Activated effector memory CD4-positive, alpha-beta T cell treated with Interleukin-2 at 50 U/mL for 16 hours (primary cell): ENCODE measurements around the gene LARGE1.

Source experiments
- DNase-seq: peaks from one replicate; pipeline ENCODE4 v3.0.0-alpha.2; 2020

LARGE1 gene

GRCh38 chr22:33913188-33913587 lies 7.1 kb downstream of the LARGE1 start:
- DNase-seq = no peak

- DNase-seq = no peak
Measured at GRCh38 chr22:33909911-33910310, 10.4 kb downstream of the LARGE1 start.

GRCh38 chr22:33909075-33909458 lies 11.2 kb downstream of the LARGE1 start:
- DNase-seq = no peak

- DNase-seq = no peak
Measured at GRCh38 chr22:33908171-33909074, 11.9 kb downstream of the LARGE1 start.

- no peak for DNase-seq
Measured at GRCh38 chr22:33906954-33907353, 13.3 kb downstream of the LARGE1 start.

GRCh38 chr22:33906475-33906874 lies 13.8 kb downstream of the LARGE1 start:
- no peak for DNase-seq

- DNase-seq = no peak
Measured at GRCh38 chr22:33903012-33903411, 17.3 kb downstream of the LARGE1 start.

GRCh38 chr22:33902073-33902472 lies 18.2 kb downstream of the LARGE1 start:
- DNase-seq = no peak

- DNase-seq = no peak
Measured at GRCh38 chr22:33898121-33898520, 22.2 kb downstream of the LARGE1 start.

- no peak for DNase-seq
Measured at GRCh38 chr22:33897448-33897835, 22.8 kb downstream of the LARGE1 start.

- no peak for DNase-seq
Measured at GRCh38 chr22:33896575-33897447, 23.5 kb downstream of the LARGE1 start.

- DNase-seq = no peak
Measured at GRCh38 chr22:33896154-33896553, 24.1 kb downstream of the LARGE1 start.

- DNase-seq = no peak
Measured at GRCh38 chr22:33895444-33895843, 24.8 kb downstream of the LARGE1 start.

GRCh38 chr22:33894515-33894914 lies 25.8 kb downstream of the LARGE1 start:
- DNase-seq = no peak

GRCh38 chr22:33894036-33894435 lies 26.2 kb downstream of the LARGE1 start:
- DNase-seq = no peak

- no peak for DNase-seq
Measured at GRCh38 chr22:33893512-33893911, 26.8 kb downstream of the LARGE1 start.

GRCh38 chr22:33891992-33892391 lies 28.3 kb downstream of the LARGE1 start:
- no peak for DNase-seq

- DNase-seq = no peak
Measured at GRCh38 chr22:33891455-33891854, 28.8 kb downstream of the LARGE1 start.

GRCh38 chr22:33889748-33890147 lies 30.5 kb downstream of the LARGE1 start:
- DNase-seq = no peak

- no peak for DNase-seq
Measured at GRCh38 chr22:33888821-33889220, 31.5 kb downstream of the LARGE1 start.

- no peak for DNase-seq
Measured at GRCh38 chr22:33887173-33887572, 33.1 kb downstream of the LARGE1 start.

- no peak for DNase-seq
Measured at GRCh38 chr22:33886696-33887095, 33.6 kb downstream of the LARGE1 start.

- DNase-seq = no peak
Measured at GRCh38 chr22:33884829-33885228, 35.4 kb downstream of the LARGE1 start.
